ENCODE results near the gene HSPA2. TPM values are rescaled to one million over a fixed set of nuclear protein-coding genes. Genes with fewer than 3 reads are reported as not detected.

Gene HSPA2
- polyA plus RNA-seq, 1 of the 3 experiments (the other 2 are of a cell fraction), result 20.8 TPM

DNA sequence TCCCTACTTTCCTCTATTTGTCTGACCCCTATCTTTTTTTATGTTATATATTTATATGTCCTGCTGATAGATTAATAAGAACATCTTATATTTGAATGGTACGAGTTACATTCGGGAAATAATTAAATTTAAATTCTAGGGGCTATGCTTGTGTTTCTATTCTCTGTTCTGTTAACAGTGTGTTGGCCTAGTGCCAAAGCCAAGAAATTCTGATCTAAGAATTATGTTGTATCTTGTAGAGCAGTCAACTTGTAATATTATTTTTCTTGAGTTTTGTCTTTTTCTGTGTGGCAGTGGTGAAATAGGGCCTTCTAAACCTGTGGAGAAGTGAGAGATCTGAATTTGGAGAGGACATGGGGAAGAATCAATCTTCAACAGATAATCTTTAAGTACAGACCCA is 9.0 kb upstream of the HSPA2 start:
- CTCF ChIA-PET, result interaction anchor here (0.6 to 2.1 kb wide), 2 partner anchors 21 to 776 kb away, joined by 3 to 9 read pairs; no protein-coding TSS in a partner anchor

More for the DNA sequence above, 9.0 kb upstream of the HSPA2 start:
- Histone ChIP-seq H3K4me1 (ENCODE audit: control insufficient read depth in 1 of 2, insufficient read depth in 2 of 2, low read depth in 1 of 2, low read length in 1 of 2) (no peaks in the 10 kb centered on the region; a peak in 2 of 4 replicates), H2AFZ (ENCODE audit: low read depth) (no peak overlapping the region), H3K9ac (no peak overlapping the region), H3K27ac (ENCODE audit: low read depth in 2 of 2, low read length in 1 of 2) (no peak overlapping the region), H3K36me3 (replicated peaks in 1 of 2; ENCODE audit: control insufficient read depth in 1 of 2, insufficient read depth in 2 of 2, low read length in 1 of 2) (peaks cover 5 to 20% of the 10 kb centered on the region in 2 experiments), H4K20me1 (ENCODE audit: insufficient read depth) (0 out of 2 replicates have a peak, but pooled peaks cover 3% of the 10 kb centered on the region), H3K79me2 (ENCODE audit: insufficient read depth) (peaks cover 16% of the 10 kb centered on the region; the same call in 1 of the 2 replicates), H3F3A (replicated peaks; ENCODE audit: insufficient read depth) (peaks cover 44% of the 10 kb centered on the region), H3K27me3 (ENCODE audit: insufficient read depth) (no peaks in the 10 kb centered on the region), H3K4me3 (ENCODE audit: low read depth in 2 of 2, low read length in 1 of 2) (no peak overlapping the region), H3K9me2 (no peaks in the 10 kb centered on the region), H3K9me3 (no peaks in the 10 kb centered on the region), H3K4me2 (no peak overlapping the region)
- 75% methylated on average over 2 of the region's 2 CpGs for WGBS (ENCODE audit: low lambda C conversion rate)
- TF ChIP-seq ELF1 (IDR thresholded peaks at IDR 0.05) (no peak), GATA2 (CRISPR knock-in tag; IDR thresholded peaks at IDR 0.05) (no peak), USF2 (IDR thresholded peaks at IDR 0.05; ENCODE audit: borderline replicate concordance, low read depth, low read length) (no peak), CTCF (IDR thresholded peaks at IDR 0.05) (no peak), POLR2AphosphoS5 (IDR thresholded peaks at IDR 0.05; ENCODE audit: low read depth, low read length) (no peak), NFIC (IDR thresholded peaks at IDR 0.05; ENCODE audit: borderline replicate concordance) (no peak), SMC3 (IDR thresholded peaks at IDR 0.05; ENCODE audit: low read depth, low read length) (no peak), MXI1 (IDR thresholded peaks at IDR 0.05; ENCODE audit: low read depth, low read length) (no peak)
- TF ChIP-seq, protein P1, sequence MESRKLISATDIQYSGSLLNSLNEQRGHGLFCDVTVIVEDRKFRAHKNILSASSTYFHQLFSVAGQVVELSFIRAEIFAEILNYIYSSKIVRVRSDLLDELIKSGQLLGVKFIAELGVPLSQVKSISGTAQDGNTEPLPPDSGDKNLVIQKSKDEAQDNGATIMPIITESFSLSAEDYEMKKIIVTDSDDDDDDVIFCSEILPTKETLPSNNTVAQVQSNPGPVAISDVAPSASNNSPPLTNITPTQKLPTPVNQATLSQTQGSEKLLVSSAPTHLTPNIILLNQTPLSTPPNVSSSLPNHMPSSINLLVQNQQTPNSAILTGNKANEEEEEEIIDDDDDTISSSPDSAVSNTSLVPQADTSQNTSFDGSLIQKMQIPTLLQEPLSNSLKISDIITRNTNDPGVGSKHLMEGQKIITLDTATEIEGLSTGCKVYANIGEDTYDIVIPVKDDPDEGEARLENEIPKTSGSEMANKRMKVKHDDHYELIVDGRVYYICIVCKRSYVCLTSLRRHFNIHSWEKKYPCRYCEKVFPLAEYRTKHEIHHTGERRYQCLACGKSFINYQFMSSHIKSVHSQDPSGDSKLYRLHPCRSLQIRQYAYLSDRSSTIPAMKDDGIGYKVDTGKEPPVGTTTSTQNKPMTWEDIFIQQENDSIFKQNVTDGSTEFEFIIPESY (IDR thresholded peaks at IDR 0.05; ENCODE audit: borderline replicate concordance, low read depth), result no peak
- no peak for DNase-seq
- POLR2A ChIA-PET, result no interaction called here
